A549 (cell line): ENCODE results near the gene CRYBB3. TPM values are rescaled to one million over a fixed set of nuclear protein-coding genes. Genes with fewer than 3 reads are reported as not detected.
A peak's percentile ranks its signal among the peaks of the same experiment; 100 is the strongest.
"Not testable (repeated sequence)": the region's sequence is repeated elsewhere in the genome, so short reads cannot be mapped to it uniquely, and the experiment has no call there.

ENCODE experiments used
- ATAC-seq, 2 experiments: fragments of 200-7000 bp in 1 of 2; fragments of >200 bp in 1 of 2; cut with Nextera tagmentation in 1 of 2; cut with Tn5 transposase in 1 of 2; 3 replicates each; pipeline versions ENCODE4 v1.8.0 to v1.9.1; 2018 to 2020; ENCODE audit warnings: mild to moderate bottlenecking in 1 of 2, moderate library complexity in 1 of 2
- CTCF ChIA-PET: fragments of 300-600 bp; sonication (Branson Sonifier 250); formaldehyde crosslinking; extraction: SDS; loops from one replicate; lab custom pipeline; 2021; ENCODE audit warnings: antibody characterized with exemption, inconsistent platforms; lab: Yijun Ruan, JAX
- POLR2A ChIA-PET: fragments of 350-600 bp; formaldehyde crosslinking; extraction: SDS; loops from one replicate; lab custom pipeline; 2021; ENCODE audit warnings: antibody characterized with exemption, inconsistent platforms; lab: Yijun Ruan, JAX
- DNase-seq, 2 experiments: peaks; one replicate each; pipeline versions ENCODE4 v3.0.0 to v3.0.0-alpha.2; 2011 to 2016; ENCODE audit warnings: low read depth in 1 of 2, low spot score in 1 of 2
- FAIRE-seq: peaks from 2 replicates; lab custom pipeline; 2011; peaks lifted over from hg19 to GRCh38; lab: Jason Lieb, UNC
- H3K27ac ChIP-seq, 2 experiments: fragments of >200 bp; sonication (Bioruptor Twin); formaldehyde crosslinking; 3 replicates each; pipeline ENCODE4 v1.5.1; 2016 to 2017
- H3K4me1 ChIP-seq: fragments of >200 bp; sonication (Bioruptor Twin); formaldehyde crosslinking; 3 replicates; pipeline ENCODE4 v1.6.1; 2016
- H3K4me2 ChIP-seq: fragments of >200 bp; sonication (Bioruptor Twin); formaldehyde crosslinking; 3 replicates; pipeline ENCODE4 v1.6.1; 2016
- H3K4me3 ChIP-seq: fragments of >200 bp; sonication (Bioruptor Twin); formaldehyde crosslinking; 3 replicates; pipeline ENCODE4 v1.5.1; 2016
- H3K9me3 ChIP-seq: fragments of >200 bp; sonication (Bioruptor Twin); formaldehyde crosslinking; 3 replicates; pipeline ENCODE4 v1.6.1; 2016
- CBX2 ChIP-seq: fragments of 200-600 bp; sonication (generic); IDR thresholded peaks from 2 replicates; pipeline ENCODE4 v1.6.1; 2016; ENCODE audit warnings: low read depth, mild to moderate bottlenecking, borderline replicate concordance
- EP300 ChIP-seq, 2 experiments: fragments of >200 bp; sonication (Bioruptor Twin); formaldehyde crosslinking; IDR thresholded peaks; 2 replicates in 1 of 2; 3 replicates in 1 of 2; pipeline ENCODE4 v1.6.1; 2016 to 2017
- ESRRA ChIP-seq: fragments of 150-350 bp; IDR thresholded peaks from 2 replicates; pipeline ENCODE4 v1.6.1; 2014; ENCODE audit warnings: mild to moderate bottlenecking, low read length, borderline replicate concordance
- FOSL2 ChIP-seq, 2 experiments: fragments of 450-650 bp in 1 of 2; fragments of >200 bp in 1 of 2; sonication (Bioruptor Twin) in 1 of 2; formaldehyde crosslinking; IDR thresholded peaks; 2 replicates each; pipeline versions ENCODE4 v1.5.0 to v1.6.1; 2016 to 2020; ENCODE audit warnings: mild to moderate bottlenecking in 1 of 2, moderate library complexity in 1 of 2
- GATA3 ChIP-seq: IDR thresholded peaks from 2 replicates; pipeline ENCODE4 v1.6.1; 2012; ENCODE audit warnings: borderline replicate concordance
- HOXA7 ChIP-seq: fragments of 250-450 bp; sonication (Bioruptor Pico); IDR thresholded peaks from 2 replicates; pipeline ENCODE4 v1.5.0; 2020; ENCODE audit warnings: mild to moderate bottlenecking, moderate library complexity
- PHF8 ChIP-seq: fragments of 200-600 bp; sonication (generic); IDR thresholded peaks from 2 replicates; pipeline ENCODE4 v1.6.1; 2016; ENCODE audit warnings: low read depth, mild to moderate bottlenecking, antibody characterized with exemption, moderate library complexity, borderline replicate concordance
- RCOR1 ChIP-seq: fragments of 150-350 bp; IDR thresholded peaks from 2 replicates; pipeline ENCODE4 v1.6.1; 2014; ENCODE audit warnings: antibody characterized with exemption, low read length, low read depth
- RNF2 ChIP-seq: fragments of 200-600 bp; sonication (generic); IDR thresholded peaks from 2 replicates; pipeline ENCODE4 v1.6.1; 2016; ENCODE audit warnings: low read depth, mild to moderate bottlenecking, antibody characterized with exemption, moderate library complexity, borderline replicate concordance
- TP53 ChIP-seq: fragments of 250-450 bp; sonication (Bioruptor Pico); IDR thresholded peaks from 2 replicates; pipeline ENCODE4 v1.5.0; 2021; ENCODE audit warnings: mild to moderate bottlenecking, moderate library complexity
- ZNF302 ChIP-seq: fragments of 250-450 bp; sonication (Bioruptor Pico); IDR thresholded peaks from 2 replicates; pipeline ENCODE4 v1.9.0; 2021; ENCODE audit warnings: inconsistent platforms, mild to moderate bottlenecking, moderate library complexity
- ZSCAN20 ChIP-seq: fragments of 250-450 bp; sonication (Bioruptor Pico); IDR thresholded peaks from 2 replicates; pipeline ENCODE4 v1.8.0; 2022; ENCODE audit warnings: mild to moderate bottlenecking, moderate library complexity
- WGBS: methylation state at CpG from one replicate; pipeline ENCODE4 v1.1.6; 2017; ENCODE audit errors: missing lambda C conversion rate; 5-methylcytosine and 5-hydroxymethylcytosine counted together
- polyA plus RNA-seq, 4 experiments: library from polyadenylated mRNA; depleted of rRNA in 3 of 4; stranded (reverse); fragments of >200 nt; fragmentation: RNase III in 1 of 4; extraction: RNeasy Plus Mini Kit Qiagen cat#74134 plus additional on column Dnase treatment in 1 of 4; gene quantifications; 2 replicates in 3 of 4; 3 replicates in 1 of 4; pipeline ENCODE4 v1.2.3, GENCODE V29; 2011 to 2017
- TF ChIP-seq, protein P1 (sequence below): fragments of >200 bp; sonication (Bioruptor Twin); formaldehyde crosslinking; IDR thresholded peaks from 3 replicates; pipeline ENCODE4 v1.6.1; 2016
- TF ChIP-seq, protein P2 (sequence below): fragments of >200 bp; sonication (Bioruptor Twin); formaldehyde crosslinking; IDR thresholded peaks from 3 replicates; pipeline ENCODE4 v1.5.1; 2016
- TF ChIP-seq, protein P3 (sequence below): fragments of 200-600 bp; sonication (generic); IDR thresholded peaks from 2 replicates; pipeline ENCODE4 v1.6.1; 2016; ENCODE audit warnings: antibody characterized with exemption, mild to moderate bottlenecking, moderate library complexity

CRYBB3 gene
- polyA plus RNA-seq, 2 of the 4 experiments (the other 2 are of a cell fraction), result not detected

DNA sequence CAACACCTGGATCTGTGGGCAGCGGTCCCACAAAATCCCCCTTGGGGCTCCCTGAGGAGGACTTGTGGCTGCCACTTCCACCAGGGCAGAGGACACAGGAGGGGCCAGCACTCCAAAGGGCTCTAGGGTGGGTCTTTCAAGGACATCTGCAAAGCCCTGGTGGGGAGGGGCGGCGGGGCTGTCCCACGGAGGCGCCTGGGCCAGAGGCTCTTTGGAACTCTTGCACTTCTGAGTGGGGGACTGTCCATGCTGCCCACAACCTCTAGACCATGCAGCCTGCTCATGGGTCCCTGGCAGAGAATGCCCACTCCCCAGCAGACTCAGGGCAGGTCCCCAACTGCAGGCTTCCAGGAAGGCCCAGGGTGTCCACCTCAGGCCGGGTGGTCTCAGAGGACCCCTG lies 21.3 kb upstream of the CRYBB3 start:
- CTCF ChIA-PET, result interaction anchor here (0.6 kb wide), 1 partner anchor 20 kb away, joined by 3 read pairs; no protein-coding TSS in a partner anchor
- H3K4me2 ChIP-seq, POLR2A ChIA-PET, H3K9me3 ChIP-seq, H3K27ac ChIP-seq, ATAC-seq, H3K4me3 ChIP-seq, H3K4me1 ChIP-seq, FAIRE-seq, DNase-seq: not testable (repeated sequence)
- no CpG with 5 or more reads among the region's 6 CpGs for WGBS

DNA sequence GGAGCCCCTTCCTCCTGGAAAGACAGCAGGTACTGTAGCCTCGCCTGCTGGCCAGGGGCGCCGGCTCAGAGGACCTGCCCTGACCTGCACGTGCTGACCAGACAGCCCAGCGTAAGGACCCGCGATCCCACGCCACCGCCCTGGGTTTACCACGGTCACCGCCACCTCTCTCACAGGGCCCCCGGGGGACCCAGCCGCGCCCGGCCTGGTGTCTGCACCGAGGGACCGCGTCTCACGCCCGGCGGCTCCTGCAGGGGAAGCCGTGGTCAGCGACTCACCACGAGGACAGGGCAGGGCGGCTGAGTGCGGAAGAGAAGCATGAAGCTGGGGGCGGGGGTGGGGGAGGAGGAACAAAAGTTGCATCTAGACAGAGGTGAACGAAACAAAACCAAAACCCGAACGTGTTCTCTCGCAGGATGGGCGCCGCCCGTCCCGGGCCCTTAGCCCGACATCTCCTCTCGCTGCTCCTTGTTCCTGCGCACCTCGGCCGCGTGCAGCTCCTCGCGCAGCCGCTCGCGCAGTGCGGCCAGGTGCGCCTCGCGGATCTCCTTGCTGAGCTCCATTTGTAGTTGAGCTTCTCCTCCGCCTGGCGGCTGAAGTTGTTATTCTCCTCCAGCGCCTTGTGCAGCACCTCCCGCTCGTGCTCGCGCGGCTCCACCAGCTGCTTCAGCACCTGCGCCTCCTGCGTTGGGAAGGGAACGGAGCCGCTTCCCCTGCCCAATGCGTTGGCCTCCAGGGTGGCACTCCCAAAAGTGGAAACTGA lies 20.6 kb upstream of the CRYBB3 start:
- H3K27ac ChIP-seq, FAIRE-seq, H3K4me2 ChIP-seq, DNase-seq, H3K4me3 ChIP-seq, POLR2A ChIA-PET, H3K9me3 ChIP-seq, H3K4me1 ChIP-seq: not testable (repeated sequence)
- CTCF ChIA-PET, result interaction anchor here (1.2 kb wide), 1 partner anchor 9 kb away, joined by 3 read pairs; no protein-coding TSS in a partner anchor
- ATAC-seq, result peak in 1 of 2 experiments; percentile 44; a peak in 1 of 6 replicates
- 96% methylated on average over 43 of the region's 63 CpGs for WGBS

DNA sequence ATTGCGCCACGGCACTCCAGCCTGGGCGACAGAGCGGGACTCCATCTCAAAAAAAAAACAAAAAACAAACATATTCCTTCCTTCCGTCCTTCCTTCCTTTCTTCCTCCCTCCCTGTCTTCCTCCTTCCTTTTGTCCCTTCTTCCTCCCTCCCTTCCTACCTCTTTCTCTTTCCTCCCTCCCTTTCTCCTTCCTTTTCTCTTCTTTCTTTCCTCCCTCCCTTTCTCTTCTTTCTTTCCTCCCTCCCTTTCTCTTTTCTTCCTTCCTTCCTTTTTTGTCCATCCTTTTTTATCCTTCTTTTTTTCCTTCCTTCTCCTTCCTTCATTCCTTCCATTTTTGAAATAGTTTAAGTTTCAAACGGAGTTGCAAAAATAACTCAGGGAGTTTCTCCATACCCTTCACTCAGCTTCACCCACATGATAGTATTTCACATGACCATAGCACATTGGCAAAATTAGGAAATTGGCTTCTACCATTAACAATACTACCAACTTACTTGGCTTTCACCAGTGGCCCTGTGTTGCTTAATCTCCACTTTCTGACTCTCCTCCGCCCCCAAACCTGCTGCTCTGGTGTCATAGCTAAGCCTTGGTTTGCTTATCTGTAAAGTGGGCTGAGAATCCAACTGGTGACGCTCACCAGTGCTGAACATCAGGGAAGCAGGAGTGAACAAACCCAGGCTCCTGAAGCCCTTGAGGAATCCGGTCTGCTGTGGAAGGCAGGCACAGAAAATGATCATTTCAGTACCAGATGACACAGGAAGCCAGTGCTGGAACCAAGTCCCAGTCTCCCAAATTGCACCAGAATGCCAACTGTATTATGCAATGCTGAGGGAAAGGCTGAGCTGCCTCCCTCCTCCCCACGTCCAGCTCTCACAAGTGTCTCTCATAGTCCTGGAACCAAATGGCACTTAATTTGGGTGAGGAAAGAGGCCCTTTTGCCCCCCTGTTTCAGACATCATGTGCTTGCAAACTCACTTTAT lies 17.2 kb upstream of the CRYBB3 start:
- Histone ChIP-seq H3K4me1 (no peaks in the 10 kb centered on the region), H3K4me3 (no peak overlapping the region), H3K9me3 (no peaks in the 10 kb centered on the region; the same call in 2 of the 3 replicates), H3K4me2 (no peak overlapping the region), H3K27ac (no peak overlapping the region)
- CTCF ChIA-PET, result no interaction called here
- POLR2A ChIA-PET, result no interaction called here
- no peak for ATAC-seq
- FAIRE-seq, result no peak
- no peak for DNase-seq
- WGBS, result 95% methylated on average over 9 of the region's 10 CpGs
- TF ChIP-seq FOSL2 (IDR thresholded peaks at IDR 0.05) (no peak), FOSL2 (CRISPR knock-in tag; IDR thresholded peaks at IDR 0.05) (no peak), RNF2 (no peak), ESRRA (no peak), PHF8 (no peak), ZSCAN20 (CRISPR knock-in tag) (no peak), EP300 (IDR thresholded peaks at IDR 0.05) (no peak), ZNF302 (CRISPR knock-in tag) (no peak), CBX2 (no peak), HOXA7 (CRISPR knock-in tag) (no peak), TP53 (CRISPR knock-in tag) (no peak), RCOR1 (no peak), GATA3 (no peak)
- TF ChIP-seq, protein P1, sequence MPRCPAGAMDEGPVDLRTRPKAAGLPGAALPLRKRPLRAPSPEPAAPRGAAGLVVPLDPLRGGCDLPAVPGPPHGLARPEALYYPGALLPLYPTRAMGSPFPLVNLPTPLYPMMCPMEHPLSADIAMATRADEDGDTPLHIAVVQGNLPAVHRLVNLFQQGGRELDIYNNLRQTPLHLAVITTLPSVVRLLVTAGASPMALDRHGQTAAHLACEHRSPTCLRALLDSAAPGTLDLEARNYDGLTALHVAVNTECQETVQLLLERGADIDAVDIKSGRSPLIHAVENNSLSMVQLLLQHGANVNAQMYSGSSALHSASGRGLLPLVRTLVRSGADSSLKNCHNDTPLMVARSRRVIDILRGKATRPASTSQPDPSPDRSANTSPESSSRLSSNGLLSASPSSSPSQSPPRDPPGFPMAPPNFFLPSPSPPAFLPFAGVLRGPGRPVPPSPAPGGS, result no peak
- TF ChIP-seq, protein P2, sequence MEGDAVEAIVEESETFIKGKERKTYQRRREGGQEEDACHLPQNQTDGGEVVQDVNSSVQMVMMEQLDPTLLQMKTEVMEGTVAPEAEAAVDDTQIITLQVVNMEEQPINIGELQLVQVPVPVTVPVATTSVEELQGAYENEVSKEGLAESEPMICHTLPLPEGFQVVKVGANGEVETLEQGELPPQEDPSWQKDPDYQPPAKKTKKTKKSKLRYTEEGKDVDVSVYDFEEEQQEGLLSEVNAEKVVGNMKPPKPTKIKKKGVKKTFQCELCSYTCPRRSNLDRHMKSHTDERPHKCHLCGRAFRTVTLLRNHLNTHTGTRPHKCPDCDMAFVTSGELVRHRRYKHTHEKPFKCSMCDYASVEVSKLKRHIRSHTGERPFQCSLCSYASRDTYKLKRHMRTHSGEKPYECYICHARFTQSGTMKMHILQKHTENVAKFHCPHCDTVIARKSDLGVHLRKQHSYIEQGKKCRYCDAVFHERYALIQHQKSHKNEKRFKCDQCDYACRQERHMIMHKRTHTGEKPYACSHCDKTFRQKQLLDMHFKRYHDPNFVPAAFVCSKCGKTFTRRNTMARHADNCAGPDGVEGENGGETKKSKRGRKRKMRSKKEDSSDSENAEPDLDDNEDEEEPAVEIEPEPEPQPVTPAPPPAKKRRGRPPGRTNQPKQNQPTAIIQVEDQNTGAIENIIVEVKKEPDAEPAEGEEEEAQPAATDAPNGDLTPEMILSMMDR, result no peak
- TF ChIP-seq, protein P3, sequence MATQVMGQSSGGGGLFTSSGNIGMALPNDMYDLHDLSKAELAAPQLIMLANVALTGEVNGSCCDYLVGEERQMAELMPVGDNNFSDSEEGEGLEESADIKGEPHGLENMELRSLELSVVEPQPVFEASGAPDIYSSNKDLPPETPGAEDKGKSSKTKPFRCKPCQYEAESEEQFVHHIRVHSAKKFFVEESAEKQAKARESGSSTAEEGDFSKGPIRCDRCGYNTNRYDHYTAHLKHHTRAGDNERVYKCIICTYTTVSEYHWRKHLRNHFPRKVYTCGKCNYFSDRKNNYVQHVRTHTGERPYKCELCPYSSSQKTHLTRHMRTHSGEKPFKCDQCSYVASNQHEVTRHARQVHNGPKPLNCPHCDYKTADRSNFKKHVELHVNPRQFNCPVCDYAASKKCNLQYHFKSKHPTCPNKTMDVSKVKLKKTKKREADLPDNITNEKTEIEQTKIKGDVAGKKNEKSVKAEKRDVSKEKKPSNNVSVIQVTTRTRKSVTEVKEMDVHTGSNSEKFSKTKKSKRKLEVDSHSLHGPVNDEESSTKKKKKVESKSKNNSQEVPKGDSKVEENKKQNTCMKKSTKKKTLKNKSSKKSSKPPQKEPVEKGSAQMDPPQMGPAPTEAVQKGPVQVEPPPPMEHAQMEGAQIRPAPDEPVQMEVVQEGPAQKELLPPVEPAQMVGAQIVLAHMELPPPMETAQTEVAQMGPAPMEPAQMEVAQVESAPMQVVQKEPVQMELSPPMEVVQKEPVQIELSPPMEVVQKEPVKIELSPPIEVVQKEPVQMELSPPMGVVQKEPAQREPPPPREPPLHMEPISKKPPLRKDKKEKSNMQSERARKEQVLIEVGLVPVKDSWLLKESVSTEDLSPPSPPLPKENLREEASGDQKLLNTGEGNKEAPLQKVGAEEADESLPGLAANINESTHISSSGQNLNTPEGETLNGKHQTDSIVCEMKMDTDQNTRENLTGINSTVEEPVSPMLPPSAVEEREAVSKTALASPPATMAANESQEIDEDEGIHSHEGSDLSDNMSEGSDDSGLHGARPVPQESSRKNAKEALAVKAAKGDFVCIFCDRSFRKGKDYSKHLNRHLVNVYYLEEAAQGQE, result no peak
